GM21381 (cell line): ENCODE measurements around the gene DUSP15.
A peak's percentile ranks its signal among the peaks of the same experiment; 100 is the strongest.

Experiments used
- ATAC-seq: cut with Tn5 transposase; IDR thresholded peaks from one replicate; pipeline ENCODE4 v1.9.1; 2021; ENCODE audit warnings: mild to moderate bottlenecking, moderate library complexity; ENCODE audit not compliant: unreplicated experiment

Gene DUSP15

GRCh38 chr20:31894980-31895675, 24.8 kb upstream of the DUSP15 start:
- ATAC-seq = peak; percentile 97

GRCh38 chr20:31890646-31891045, 20.3 kb upstream of the DUSP15 start:
- ATAC-seq = no peak

- no peak for ATAC-seq
Observed at GRCh38 chr20:31883829-31884228, 13.5 kb upstream of the DUSP15 start.

GRCh38 chr20:31881945-31882344, 11.6 kb upstream of the DUSP15 start:
- ATAC-seq = no peak

GRCh38 chr20:31879143-31879987, 9.0 kb upstream of the DUSP15 start:
- ATAC-seq = peak; percentile 90

- no peak for ATAC-seq
Observed at GRCh38 chr20:31877684-31878083, 7.4 kb upstream of the DUSP15 start.

- no peak for ATAC-seq
Observed at GRCh38 chr20:31875671-31876070, 5.3 kb upstream of the DUSP15 start.

- ATAC-seq = no peak
Observed at GRCh38 chr20:31872406-31872805, 2.1 kb upstream of the DUSP15 start.

- ATAC-seq = no peak
Observed at GRCh38 chr20:31871618-31871954, 1.3 kb upstream of the DUSP15 start.

GRCh38 chr20:31870726-31871617, 645 bp upstream of the DUSP15 start:
- no peak for ATAC-seq

- ATAC-seq = no peak
Observed at GRCh38 chr20:31869673-31869941, 720 bp downstream of the DUSP15 start.

- no peak for ATAC-seq
Observed at GRCh38 chr20:31868853-31869672, 1.3 kb downstream of the DUSP15 start.

GRCh38 chr20:31866221-31866620, 4.1 kb downstream of the DUSP15 start:
- no peak for ATAC-seq

GRCh38 chr20:31864521-31865400, 5.6 kb downstream of the DUSP15 start:
- ATAC-seq = no peak

- no peak for ATAC-seq
Observed at GRCh38 chr20:31863296-31864085, 6.8 kb downstream of the DUSP15 start.

- no peak for ATAC-seq
Observed at GRCh38 chr20:31862506-31862905, 7.8 kb downstream of the DUSP15 start.

- no peak for ATAC-seq
Observed at GRCh38 chr20:31862157-31862470, 8.2 kb downstream of the DUSP15 start.

- ATAC-seq = no peak
Observed at GRCh38 chr20:31861385-31862156, 8.8 kb downstream of the DUSP15 start.

GRCh38 chr20:31861135-31861384, 9.3 kb downstream of the DUSP15 start:
- ATAC-seq = no peak
